ENCODE data around the gene SLC51B. TPM values are rescaled to one million over a fixed set of nuclear protein-coding genes. Genes with fewer than 3 reads are reported as not detected.
"Not testable (repeated sequence)": the region's sequence is repeated elsewhere in the genome, so short reads cannot be mapped to it uniquely, and the experiment has no call there.

SLC51B gene
- total RNA-seq, 1 donor, result not detected

GRCh38 chr15:65038836-65039235, 6.4 kb upstream of the SLC51B start:
- TF ChIP-seq, protein P1, sequence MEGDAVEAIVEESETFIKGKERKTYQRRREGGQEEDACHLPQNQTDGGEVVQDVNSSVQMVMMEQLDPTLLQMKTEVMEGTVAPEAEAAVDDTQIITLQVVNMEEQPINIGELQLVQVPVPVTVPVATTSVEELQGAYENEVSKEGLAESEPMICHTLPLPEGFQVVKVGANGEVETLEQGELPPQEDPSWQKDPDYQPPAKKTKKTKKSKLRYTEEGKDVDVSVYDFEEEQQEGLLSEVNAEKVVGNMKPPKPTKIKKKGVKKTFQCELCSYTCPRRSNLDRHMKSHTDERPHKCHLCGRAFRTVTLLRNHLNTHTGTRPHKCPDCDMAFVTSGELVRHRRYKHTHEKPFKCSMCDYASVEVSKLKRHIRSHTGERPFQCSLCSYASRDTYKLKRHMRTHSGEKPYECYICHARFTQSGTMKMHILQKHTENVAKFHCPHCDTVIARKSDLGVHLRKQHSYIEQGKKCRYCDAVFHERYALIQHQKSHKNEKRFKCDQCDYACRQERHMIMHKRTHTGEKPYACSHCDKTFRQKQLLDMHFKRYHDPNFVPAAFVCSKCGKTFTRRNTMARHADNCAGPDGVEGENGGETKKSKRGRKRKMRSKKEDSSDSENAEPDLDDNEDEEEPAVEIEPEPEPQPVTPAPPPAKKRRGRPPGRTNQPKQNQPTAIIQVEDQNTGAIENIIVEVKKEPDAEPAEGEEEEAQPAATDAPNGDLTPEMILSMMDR (IDR thresholded peaks at IDR 0.05; ENCODE audit: insufficient read depth, low read length), result no peak
- no peak overlapping the region for H3K4me3 ChIP-seq (ENCODE audit: low read depth, low read length)
- DNase-seq (ENCODE audit: low read depth), result no peak

DNA sequence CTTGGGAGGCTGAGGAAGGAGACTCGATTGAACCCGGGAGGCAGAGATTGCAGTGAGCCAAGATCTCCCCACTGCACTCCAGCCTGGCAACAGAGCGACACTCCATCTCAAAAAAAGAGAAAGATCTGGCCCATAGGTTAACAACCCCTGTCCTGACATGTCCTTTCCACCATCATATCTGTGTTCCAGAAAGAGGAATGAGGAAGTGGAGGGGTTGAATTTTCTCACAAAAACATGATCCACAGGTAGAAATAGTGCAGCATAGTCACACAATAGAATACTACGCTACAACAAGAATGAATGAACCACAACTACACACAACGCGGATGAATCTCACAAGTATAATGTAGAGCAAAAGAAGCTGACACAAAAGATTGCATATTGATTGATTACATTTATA, 4.7 kb upstream of the SLC51B start:
- TF ChIP-seq, protein P1 (IDR thresholded peaks at IDR 0.05; ENCODE audit: insufficient read depth, low read length), result no peak
- no peak overlapping the region for H3K4me3 ChIP-seq (ENCODE audit: low read depth, low read length)
- DNase-seq (ENCODE audit: low read depth), result no peak

DNA sequence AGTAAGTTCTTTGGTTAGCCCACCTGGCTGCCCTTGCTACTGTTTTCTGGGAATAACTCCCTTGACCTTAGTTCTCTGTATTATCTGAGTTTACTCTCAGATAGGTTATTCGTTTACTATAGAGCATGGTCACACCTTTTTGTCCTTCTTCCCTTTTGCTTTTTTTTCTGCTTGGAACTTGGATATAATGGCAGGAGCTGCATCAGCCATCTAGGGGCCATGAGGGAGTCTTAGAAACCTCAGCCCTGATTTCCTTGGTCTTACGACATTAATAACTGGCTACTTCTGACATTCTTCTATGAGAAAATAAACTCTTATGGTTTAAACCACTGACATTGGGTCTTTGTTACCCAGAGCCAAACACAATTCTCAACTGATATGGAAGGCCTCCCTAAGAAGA, 3.4 kb upstream of the SLC51B start:
- H3K4me3 ChIP-seq (ENCODE audit: low read depth, low read length), result no peak overlapping the region
- DNase-seq (ENCODE audit: low read depth), result no peak
- TF ChIP-seq, protein P1 (IDR thresholded peaks at IDR 0.05; ENCODE audit: insufficient read depth, low read length), result no peak

DNA sequence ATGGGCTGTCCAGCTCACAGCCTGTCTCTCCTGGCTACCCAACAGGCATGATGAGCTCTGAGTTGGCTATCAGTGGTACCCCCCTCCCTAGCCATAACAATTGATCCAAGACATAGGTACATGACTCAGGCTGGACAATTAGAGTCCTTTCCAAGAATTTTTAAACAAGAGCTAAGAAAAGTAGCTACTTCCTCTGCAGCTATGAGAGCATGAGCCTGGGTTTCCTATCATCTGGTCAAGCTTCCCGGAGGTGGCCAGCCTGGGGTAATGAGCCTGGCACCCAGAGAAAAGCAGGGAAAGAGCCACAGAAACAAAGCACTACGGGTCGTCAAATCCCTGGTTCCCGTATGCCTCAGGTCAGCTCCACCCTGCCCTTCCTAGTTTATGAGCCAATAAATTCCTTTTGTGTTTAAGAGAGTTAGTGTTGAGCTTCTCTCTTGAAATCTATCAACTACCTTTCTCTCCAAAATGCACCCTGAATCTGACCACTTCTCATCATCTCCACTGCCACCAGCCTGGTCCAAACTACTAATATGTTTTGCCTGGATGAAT, 2.3 kb upstream of the SLC51B start:
- TF ChIP-seq, protein P1 (IDR thresholded peaks at IDR 0.05; ENCODE audit: insufficient read depth, low read length), result no peak
- H3K4me3 ChIP-seq (ENCODE audit: low read depth, low read length), result no peak overlapping the region
- no peak for DNase-seq (ENCODE audit: low read depth)

DNA sequence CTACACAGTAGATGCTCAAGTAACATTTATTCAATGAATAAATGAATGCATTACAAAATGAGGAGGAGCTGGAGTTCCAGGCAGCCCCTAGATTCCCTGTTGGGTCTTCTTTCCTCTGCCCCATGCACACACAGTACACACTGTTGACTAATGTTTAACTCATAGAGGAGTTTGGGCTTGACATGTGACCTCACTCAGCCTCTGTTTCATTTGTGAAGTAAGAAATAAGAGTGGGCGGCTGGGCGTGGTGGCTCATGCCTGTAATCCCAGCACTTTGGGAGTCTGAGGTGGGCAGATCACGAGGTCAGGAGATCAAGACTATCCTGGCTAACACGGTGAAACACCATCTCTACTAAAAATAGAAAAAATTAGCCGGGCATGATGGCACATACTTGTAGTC, 969 bp upstream of the SLC51B start:
- not testable (repeated sequence) for H3K4me3 ChIP-seq (ENCODE audit: low read depth, low read length)
- peak; percentile 66 for DNase-seq (ENCODE audit: low read depth)

DNA sequence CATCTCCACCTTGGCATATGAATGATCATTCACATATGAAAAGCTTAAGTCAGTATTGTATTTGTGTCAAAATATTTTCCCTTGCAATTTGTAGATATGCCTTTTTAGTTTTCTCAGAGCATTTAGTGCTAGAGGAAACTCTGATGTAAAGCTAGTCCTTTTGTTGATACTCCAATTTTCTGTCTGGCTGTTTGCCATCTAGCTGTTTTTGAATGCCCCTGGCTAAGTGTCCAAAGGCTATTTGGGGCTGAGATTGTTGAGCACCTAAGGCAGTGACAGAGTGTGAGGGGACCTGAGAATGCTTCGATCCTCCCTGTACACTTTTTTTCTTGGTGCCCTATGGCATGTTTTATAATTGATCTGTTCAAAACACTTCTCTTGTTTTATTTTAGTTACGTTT, 3.1 kb downstream of the SLC51B start:
- TF ChIP-seq, protein P1 (IDR thresholded peaks at IDR 0.05; ENCODE audit: insufficient read depth, low read length), result no peak
- H3K4me3 ChIP-seq (ENCODE audit: low read depth, low read length), result no peak overlapping the region
- no peak for DNase-seq (ENCODE audit: low read depth)

- TF ChIP-seq, protein P1 (IDR thresholded peaks at IDR 0.05; ENCODE audit: insufficient read depth, low read length), result no peak
- H3K4me3 ChIP-seq (ENCODE audit: low read depth, low read length), result peak overlapping the region; percentile 57
- peak; percentile 86 for DNase-seq (ENCODE audit: low read depth)
Measured at GRCh38 chr15:65049418-65049840, 4.2 kb downstream of the SLC51B start.
